Body of pancreas (tissue), 4 donors: ENCODE measurements around the gene TTYH2. TPM values are rescaled to one million over a fixed set of nuclear protein-coding genes. Genes with fewer than 3 reads are reported as not detected.

Experiments used
- ATAC-seq: fragments of 150-250 bp; one replicate; pipeline ENCODE4 v1.9.1; 2016
- DNase-seq, 4 donors: peaks; one replicate each; pipeline ENCODE4 v3.0.0-alpha.2; 2019
- H3K27ac ChIP-seq, 4 donors: fragments of 200-600 bp; sonication (generic); 1 replicate in 3 of 4; 2 replicates in 1 of 4; pipeline versions ENCODE4 v1.5.1 to v1.6.1; 2016 to 2019; ENCODE audit warnings: mild to moderate bottlenecking in 1 of 4, mixed read lengths in 1 of 4, moderate library complexity in 1 of 4
- H3K27me3 ChIP-seq, 2 donors: fragments of 200-600 bp; sonication (generic); one replicate each; pipeline ENCODE4 v1.6.0; 2016; ENCODE audit warnings: mild to moderate bottlenecking in 1 of 2
- H3K36me3 ChIP-seq, 2 donors: fragments of 200-600 bp; sonication (generic); replicated peaks in 1 of 2; 2 replicates each; pipeline ENCODE4 v1.5.1; 2016; ENCODE audit warnings: low read depth in 2 of 2; ENCODE audit not compliant: insufficient read depth in 1 of 2
- H3K4me1 ChIP-seq: fragments of 200-600 bp; sonication (generic); one replicate; pipeline ENCODE4 v1.6.0; 2016
- H3K4me3 ChIP-seq, 2 donors: fragments of 200-600 bp; sonication (generic); 1 replicate in 1 of 2; 2 replicates in 1 of 2; pipeline ENCODE4 v1.5.1; 2016 to 2019
- H3K9me3 ChIP-seq, 3 donors: fragments of 200-600 bp; sonication (generic); 1 replicate in 2 of 3; 2 replicates in 1 of 3; pipeline ENCODE4 v1.5.1; 2016
- POLR2A ChIP-seq, 3 donors: fragments of 450-650 bp; IDR thresholded peaks; one replicate each; pipeline ENCODE4 v1.6.1; 2016; ENCODE audit warnings: antibody characterized with exemption in 3 of 3, mild to moderate bottlenecking in 2 of 3
- WGBS, 2 donors: methylation state at CpG; one replicate each; pipeline ENCODE4 v1.1.5; 2017; 5-methylcytosine and 5-hydroxymethylcytosine counted together
- intact Hi-C: fragments of 100-400 bp; cut with DNase I; formaldehyde crosslinking; loops from one replicate; pipeline ENCODE4 v1.15.1; 2023
- total RNA-seq, 2 donors: library from RNA; depleted of rRNA; stranded (reverse); fragments of >200 nt; gene quantifications; one replicate each; pipeline ENCODE4 v1.1.0, GENCODE V29; 2016
- TF ChIP-seq, protein P1 (sequence below), 7 experiments: fragments of 450-650 bp in 4 of 7; fragments of 200-600 bp in 3 of 7; sonication (generic) in 3 of 7; IDR thresholded peaks; one replicate each; pipeline ENCODE4 v1.5.1; 2016 to 2019; ENCODE audit warnings: antibody characterized with exemption in 7 of 7

TTYH2 gene
- total RNA-seq, 2 donors from 2014 or later = 8.0 to 14.8 TPM

- no peaks in the 10 kb centered on the region for H3K27me3 ChIP-seq
- intact Hi-C loops = no loop called here
- no peak overlapping the region for H3K4me3 ChIP-seq
- DNase-seq = no peak
- TF ChIP-seq POLR2A (IDR thresholded peaks at IDR 0.05) = no peak
- TF ChIP-seq, protein P1, sequence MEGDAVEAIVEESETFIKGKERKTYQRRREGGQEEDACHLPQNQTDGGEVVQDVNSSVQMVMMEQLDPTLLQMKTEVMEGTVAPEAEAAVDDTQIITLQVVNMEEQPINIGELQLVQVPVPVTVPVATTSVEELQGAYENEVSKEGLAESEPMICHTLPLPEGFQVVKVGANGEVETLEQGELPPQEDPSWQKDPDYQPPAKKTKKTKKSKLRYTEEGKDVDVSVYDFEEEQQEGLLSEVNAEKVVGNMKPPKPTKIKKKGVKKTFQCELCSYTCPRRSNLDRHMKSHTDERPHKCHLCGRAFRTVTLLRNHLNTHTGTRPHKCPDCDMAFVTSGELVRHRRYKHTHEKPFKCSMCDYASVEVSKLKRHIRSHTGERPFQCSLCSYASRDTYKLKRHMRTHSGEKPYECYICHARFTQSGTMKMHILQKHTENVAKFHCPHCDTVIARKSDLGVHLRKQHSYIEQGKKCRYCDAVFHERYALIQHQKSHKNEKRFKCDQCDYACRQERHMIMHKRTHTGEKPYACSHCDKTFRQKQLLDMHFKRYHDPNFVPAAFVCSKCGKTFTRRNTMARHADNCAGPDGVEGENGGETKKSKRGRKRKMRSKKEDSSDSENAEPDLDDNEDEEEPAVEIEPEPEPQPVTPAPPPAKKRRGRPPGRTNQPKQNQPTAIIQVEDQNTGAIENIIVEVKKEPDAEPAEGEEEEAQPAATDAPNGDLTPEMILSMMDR (IDR thresholded peaks at IDR 0.05) = no peak
- no peaks in the 10 kb centered on the region for H3K36me3 ChIP-seq
- WGBS, 2 donors = 52 to 67% methylated on average over 10 of the region's 10 CpGs
- no peak for ATAC-seq
- no peak overlapping the region for H3K27ac ChIP-seq
- no peaks in the 10 kb centered on the region for H3K9me3 ChIP-seq
- no peaks in the 10 kb centered on the region for H3K4me1 ChIP-seq
These were observed 92.7 kb downstream of the TTYH2 start for GRCh38 chr17:74305865-74306654.

DNA sequence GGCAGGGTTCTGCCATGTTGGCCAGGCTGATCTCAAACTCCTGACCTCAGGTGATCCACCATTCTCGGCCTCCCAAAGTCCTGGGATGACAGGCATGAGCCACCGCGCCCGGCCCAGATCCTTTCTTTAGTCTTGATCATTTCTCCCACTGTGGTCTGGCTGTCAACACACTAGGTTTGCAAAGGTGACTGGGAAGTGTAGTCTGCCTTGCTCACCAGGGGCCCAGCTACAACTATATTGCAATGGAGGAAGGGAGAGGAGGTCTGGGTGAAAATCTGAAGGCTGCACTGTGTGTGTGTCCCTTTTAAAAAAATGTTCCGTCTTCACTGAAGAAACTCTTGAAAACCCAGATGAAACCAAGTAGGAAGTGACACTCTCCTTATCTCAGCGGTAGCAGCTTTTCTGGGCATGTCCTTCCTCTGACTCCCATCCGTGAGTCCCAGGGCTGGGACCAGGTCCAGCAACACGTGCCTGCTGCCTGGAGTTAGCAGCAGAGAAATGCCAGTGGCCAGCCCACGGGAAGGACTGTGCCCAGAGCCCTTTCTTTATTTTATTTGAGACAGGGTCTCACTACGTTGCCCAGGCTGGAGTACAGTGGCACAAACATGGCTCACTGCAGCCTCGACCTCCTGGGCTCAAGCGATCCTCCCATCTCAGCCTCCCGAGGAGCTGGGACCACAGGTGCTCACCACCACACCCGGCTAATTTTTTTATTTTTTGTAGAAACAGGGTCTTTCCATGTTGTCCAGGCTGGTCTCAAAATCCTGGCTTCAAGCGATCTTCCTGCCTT is 94.8 kb downstream of the TTYH2 start:
- H3K27ac ChIP-seq = no peak overlapping the region
- no peak overlapping the region for H3K4me3 ChIP-seq
- ATAC-seq = no peak
- no peaks in the 10 kb centered on the region for H3K4me1 ChIP-seq
- 57 to 66% methylated on average over 15 of the region's 15 CpGs for WGBS, 2 donors
- TF ChIP-seq POLR2A (IDR thresholded peaks at IDR 0.05) = no peak
- TF ChIP-seq, protein P1 (IDR thresholded peaks at IDR 0.05) = no peak
- no peaks in the 10 kb centered on the region for H3K27me3 ChIP-seq
- DNase-seq = no peak
- intact Hi-C loops = no loop called here
- H3K36me3 ChIP-seq = no peaks in the 10 kb centered on the region
- H3K9me3 ChIP-seq = no peaks in the 10 kb centered on the region

GRCh38 chr17:74309902-74310301 is 96.5 kb downstream of the TTYH2 start:
- DNase-seq (no peak), ATAC-seq (no peak)
- Histone ChIP-seq H3K4me3 (no peak overlapping the region), H3K9me3 (no peaks in the 10 kb centered on the region), H3K36me3 (no peaks in the 10 kb centered on the region), H3K27ac (no peak overlapping the region), H3K27me3 (no peaks in the 10 kb centered on the region), H3K4me1 (no peaks in the 10 kb centered on the region)
- WGBS, 2 donors = 31 to 52% methylated on average over 7 to 12 of the region's 12 CpGs
- intact Hi-C loops = no loop called here
- TF ChIP-seq POLR2A (IDR thresholded peaks at IDR 0.05) = no peak
- TF ChIP-seq, protein P1 (IDR thresholded peaks at IDR 0.05) = no peak

Other genes with a start within 250 kb of the TTYH2 start
- 100 to 1,000 TPM; 141 to 156 TPM for gene RPL38, start 9.9 kb upstream of the TTYH2 start, total RNA-seq
- not detected for gene DNAI2, start 60.7 kb downstream of the TTYH2 start, total RNA-seq
- gene KIF19, start 112.7 kb downstream of the TTYH2 start, total RNA-seq = 1 to 10 TPM; 2.3 to 3.3 TPM
- 1 to 10 TPM in 1 of 2 donors, not detected in 1; 1.0 TPM for gene BTBD17, start 148.3 kb downstream of the TTYH2 start, total RNA-seq
- under 1 TPM; 0.52 to 0.66 TPM for gene GPR142, start 153.9 kb downstream of the TTYH2 start, total RNA-seq
- 10 to 100 TPM; 68.0 to 71.2 TPM for gene GPRC5C, start 218.5 kb downstream of the TTYH2 start, total RNA-seq